Muscle of leg (tissue), 11 donors: Measurements from ENCODE around the gene MORN4. TPM values are rescaled to one million over a fixed set of nuclear protein-coding genes. Genes with fewer than 3 reads are reported as not detected.
"Not testable (repeated sequence)": the region's sequence is repeated elsewhere in the genome, so short reads cannot be mapped to it uniquely, and the experiment has no call there.

Experiments
- DNase-seq: peaks from one replicate; pipeline ENCODE4 v3.0.0; 2013
- H3K27ac ChIP-seq: one replicate; pipeline ENCODE4 v1.5.1; 2013; ENCODE audit warnings: mild to moderate bottlenecking, low read length, control low read depth
- H3K27me3 ChIP-seq: one replicate; pipeline ENCODE4 v1.6.1; 2013; ENCODE audit warnings: low read length; ENCODE audit not compliant: control insufficient read depth, insufficient read depth
- H3K36me3 ChIP-seq: one replicate; pipeline ENCODE4 v1.6.1; 2013; ENCODE audit warnings: low read length; ENCODE audit not compliant: control insufficient read depth, insufficient read depth
- H3K4me1 ChIP-seq: one replicate; pipeline ENCODE4 v1.6.1; 2013; ENCODE audit warnings: low read length; ENCODE audit not compliant: control insufficient read depth, insufficient read depth
- H3K4me3 ChIP-seq: one replicate; pipeline ENCODE4 v1.5.1; 2013; ENCODE audit warnings: low read length, control low read depth
- H3K9me3 ChIP-seq: replicated peaks from 2 replicates; pipeline ENCODE4 v1.6.1; 2013; ENCODE audit warnings: low read depth, low read length; ENCODE audit not compliant: control insufficient read depth
- WGBS: methylation state at CpG from one replicate; pipeline ENCODE4 v1.1.5; 2013; ENCODE audit warnings: missing lambda C conversion rate; ENCODE audit not compliant: insufficient coverage; 5-methylcytosine and 5-hydroxymethylcytosine counted together
- polyA plus RNA-seq, 8 donors: library from polyadenylated mRNA; unstranded; fragments of 120-200 nt; gene quantifications; one replicate each; pipeline versions ENCODE4 v1.2.1 to v1.2.3, GENCODE V29; 2013; ENCODE audit warnings: inconsistent platforms in 1 of 8, low replicate concordance in 1 of 8; ENCODE audit not compliant: insufficient read length in 8 of 8, insufficient read depth in 1 of 8
- total RNA-seq: library from RNA; stranded (reverse); fragments of 120-200 nt; gene quantifications from one replicate; pipeline ENCODE4 v1.2.4, GENCODE V29; 2013

Gene MORN4
- total and polyA plus RNA-seq, 9 donors, result 3.8 to 7.6 (median 4.9) TPM

- no peaks in the 10 kb centered on the region for H3K9me3 ChIP-seq
These were observed 10.2 kb upstream of the MORN4 start for GRCh38 chr10:97643441-97643985.

GRCh38 chr10:97642471-97643159, 9.3 kb upstream of the MORN4 start:
- not testable (repeated sequence) for H3K4me3 ChIP-seq, H3K27ac ChIP-seq, H3K27me3 ChIP-seq, DNase-seq, H3K9me3 ChIP-seq
- H3K4me1 ChIP-seq, result peaks cover 11% of the 10 kb centered on the region
- 93% methylated on average over 9 of the region's 13 CpGs for WGBS
- H3K36me3 ChIP-seq, result peaks cover 12% of the 10 kb centered on the region

More at GRCh38 chr10:97643441-97643985, 10.2 kb upstream of the MORN4 start:
- no peak overlapping the region for H3K4me3 ChIP-seq
- DNase-seq, result no peak
- no CpG with 5 or more reads among the region's 4 CpGs for WGBS
- peaks cover 11% of the 10 kb centered on the region for H3K4me1 ChIP-seq
- peaks cover 12% of the 10 kb centered on the region for H3K36me3 ChIP-seq
- no peaks in the 10 kb centered on the region for H3K27me3 ChIP-seq
- H3K27ac ChIP-seq, result no peak overlapping the region

GRCh38 chr10:97640868-97641811, 7.8 kb upstream of the MORN4 start:
- WGBS, result 2% methylated on average over 60 of the region's 67 CpGs
- Histone ChIP-seq H3K9me3 (no peaks in the 10 kb centered on the region), H3K36me3 (peaks cover 12% of the 10 kb centered on the region), H3K27me3 (no peaks in the 10 kb centered on the region), H3K4me3 (peak overlapping the region; percentile 75), H3K4me1 (peaks cover 11% of the 10 kb centered on the region), H3K27ac (peak overlapping the region; percentile 85)
- peak; percentile 54 for DNase-seq

GRCh38 chr10:97640174-97640867, 7.0 kb upstream of the MORN4 start, which contains the start of gene PI4K2A:
TSS of gene PI4K2A (plus strand) at chr10:97640671. CDS start at chr10:97640743, 72 bp downstream.
- H3K36me3 ChIP-seq, result peaks cover 12% of the 10 kb centered on the region
- no peaks in the 10 kb centered on the region for H3K9me3 ChIP-seq
- H3K4me1 ChIP-seq, result peaks cover 11% of the 10 kb centered on the region
- peak within 1 kb of the TSS; percentile 85 for H3K27ac ChIP-seq
- peak within 1 kb of the TSS; percentile 75 for H3K4me3 ChIP-seq
- peak; percentile 99 for DNase-seq
- no peaks in the 10 kb centered on the region for H3K27me3 ChIP-seq
- 0% methylated on average over 50 of the region's 54 CpGs for WGBS

GRCh38 chr10:97639090-97639489, 5.8 kb upstream of the MORN4 start:
- no CpG with 5 or more reads among the region's 3 CpGs for WGBS
- H3K9me3 ChIP-seq, H3K27ac ChIP-seq, H3K36me3 ChIP-seq, DNase-seq, H3K4me3 ChIP-seq, H3K27me3 ChIP-seq: not testable (repeated sequence)
- H3K4me1 ChIP-seq, result peaks cover 11% of the 10 kb centered on the region

GRCh38 chr10:97635577-97635976, 2.3 kb upstream of the MORN4 start:
- Histone ChIP-seq H3K36me3 (no peaks in the 10 kb centered on the region), H3K4me3 (no peak overlapping the region), H3K27ac (no peak overlapping the region), H3K4me1 (peaks cover 11% of the 10 kb centered on the region), H3K27me3 (no peaks in the 10 kb centered on the region), H3K9me3 (no peaks in the 10 kb centered on the region)
- DNase-seq, result no peak
- WGBS, result no CpG with 5 or more reads among the region's 1 CpG

- Histone ChIP-seq H3K36me3 (no peaks in the 10 kb centered on the region), H3K27me3 (no peaks in the 10 kb centered on the region), H3K4me3 (peak overlapping the region; percentile 68), H3K27ac (no peak overlapping the region), H3K4me1 (peaks cover 11% of the 10 kb centered on the region), H3K9me3 (no peaks in the 10 kb centered on the region)
- WGBS, result 92% methylated on average over 6 of the region's 8 CpGs
- no peak for DNase-seq
These were observed 621 bp upstream of the MORN4 start for GRCh38 chr10:97633921-97634320.

- no peak for DNase-seq
- H3K36me3 ChIP-seq, result no peaks in the 10 kb centered on the region
- peaks cover 11% of the 10 kb centered on the region for H3K4me1 ChIP-seq
- no peaks in the 10 kb centered on the region for H3K9me3 ChIP-seq
- H3K27me3 ChIP-seq, result no peaks in the 10 kb centered on the region
- no peak overlapping the region for H3K27ac ChIP-seq
- H3K4me3 ChIP-seq, result no peak overlapping the region
These were observed 2.2 kb downstream of the MORN4 start for GRCh38 chr10:97631098-97631497.

- Histone ChIP-seq H3K4me3 (no peak overlapping the region), H3K36me3 (no peaks in the 10 kb centered on the region), H3K27me3 (no peaks in the 10 kb centered on the region), H3K4me1 (peaks cover 11% of the 10 kb centered on the region), H3K27ac (no peak overlapping the region), H3K9me3 (no peaks in the 10 kb centered on the region)
- DNase-seq, result no peak
- 86% methylated on average over 4 of the region's 5 CpGs for whole genome bisulfite sequencing
These were observed 4.0 kb downstream of the MORN4 start for GRCh38 chr10:97629289-97629688.
